Osteocyte (in vitro differentiated cells): ENCODE data around the gene CARD14. TPM values are rescaled to one million over a fixed set of nuclear protein-coding genes. Genes with fewer than 3 reads are reported as not detected.

Source experiments
- DNase-seq: peaks from one replicate; pipeline ENCODE4 v3.0.0; 2021; ENCODE audit warnings: mixed read lengths; ENCODE audit not compliant: unreplicated experiment; ENCODE audit errors: extremely low spot score
- H3K27ac Mint-ChIP-seq: one replicate; pipeline ENCODE4 v1.8.0; 2021; ENCODE audit warnings: mild to moderate bottlenecking, mixed read lengths; ENCODE audit not compliant: unreplicated experiment
- H3K27me3 Mint-ChIP-seq: one replicate; pipeline ENCODE4 v1.8.0; 2021; ENCODE audit warnings: mixed read lengths; ENCODE audit not compliant: unreplicated experiment
- H3K36me3 Mint-ChIP-seq: one replicate; pipeline ENCODE4 v1.8.0; 2021; ENCODE audit warnings: mixed read lengths; ENCODE audit not compliant: unreplicated experiment
- H3K4me1 Mint-ChIP-seq: one replicate; pipeline ENCODE4 v1.8.0; 2021; ENCODE audit warnings: mixed read lengths; ENCODE audit not compliant: unreplicated experiment
- H3K4me3 Mint-ChIP-seq: one replicate; pipeline ENCODE4 v1.8.0; 2021; ENCODE audit warnings: mild to moderate bottlenecking, moderate library complexity, mixed read lengths; ENCODE audit not compliant: unreplicated experiment
- H3K9me3 Mint-ChIP-seq: one replicate; pipeline ENCODE4 v1.8.0; 2021; ENCODE audit warnings: mixed read lengths; ENCODE audit not compliant: unreplicated experiment
- total RNA-seq: library from RNA; stranded (reverse); gene quantifications from 2 replicates; pipeline ENCODE4 v1.2.1, GENCODE V29; 2021
- TF ChIP-seq, protein P1 (sequence below): fragments of 200-600 bp; sonication (generic); IDR thresholded peaks from 2 replicates; pipeline ENCODE4 v1.5.0; 2021; ENCODE audit warnings: antibody characterized with exemption, mild to moderate bottlenecking, moderate library complexity

CARD14 gene
- total RNA-seq, 1 donor from 2014 or later, result 0.16 TPM

- H3K9me3 Mint-ChIP-seq, result no peaks in the 10 kb centered on the region
- H3K27ac Mint-ChIP-seq, result no peak overlapping the region
- peaks cover 16% of the 10 kb centered on the region for H3K27me3 Mint-ChIP-seq
- H3K36me3 Mint-ChIP-seq, result no peaks in the 10 kb centered on the region
- H3K4me3 Mint-ChIP-seq, result no peak overlapping the region
- TF ChIP-seq, protein P1, sequence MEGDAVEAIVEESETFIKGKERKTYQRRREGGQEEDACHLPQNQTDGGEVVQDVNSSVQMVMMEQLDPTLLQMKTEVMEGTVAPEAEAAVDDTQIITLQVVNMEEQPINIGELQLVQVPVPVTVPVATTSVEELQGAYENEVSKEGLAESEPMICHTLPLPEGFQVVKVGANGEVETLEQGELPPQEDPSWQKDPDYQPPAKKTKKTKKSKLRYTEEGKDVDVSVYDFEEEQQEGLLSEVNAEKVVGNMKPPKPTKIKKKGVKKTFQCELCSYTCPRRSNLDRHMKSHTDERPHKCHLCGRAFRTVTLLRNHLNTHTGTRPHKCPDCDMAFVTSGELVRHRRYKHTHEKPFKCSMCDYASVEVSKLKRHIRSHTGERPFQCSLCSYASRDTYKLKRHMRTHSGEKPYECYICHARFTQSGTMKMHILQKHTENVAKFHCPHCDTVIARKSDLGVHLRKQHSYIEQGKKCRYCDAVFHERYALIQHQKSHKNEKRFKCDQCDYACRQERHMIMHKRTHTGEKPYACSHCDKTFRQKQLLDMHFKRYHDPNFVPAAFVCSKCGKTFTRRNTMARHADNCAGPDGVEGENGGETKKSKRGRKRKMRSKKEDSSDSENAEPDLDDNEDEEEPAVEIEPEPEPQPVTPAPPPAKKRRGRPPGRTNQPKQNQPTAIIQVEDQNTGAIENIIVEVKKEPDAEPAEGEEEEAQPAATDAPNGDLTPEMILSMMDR, result no peak
- no peaks in the 10 kb centered on the region for H3K4me1 Mint-ChIP-seq
- DNase-seq, result no peak
These were observed 6.5 kb upstream of the CARD14 start for GRCh38 chr17:80163336-80163735.

GRCh38 chr17:80164185-80164584 is 5.6 kb upstream of the CARD14 start:
- Mint-ChIP-seq H3K36me3 (no peaks in the 10 kb centered on the region), H3K9me3 (no peaks in the 10 kb centered on the region), H3K4me3 (no peak overlapping the region), H3K4me1 (no peaks in the 10 kb centered on the region), H3K27ac (no peak overlapping the region), H3K27me3 (peaks cover 15% of the 10 kb centered on the region)
- no peak for DNase-seq
- TF ChIP-seq, protein P1, result no peak

DNA sequence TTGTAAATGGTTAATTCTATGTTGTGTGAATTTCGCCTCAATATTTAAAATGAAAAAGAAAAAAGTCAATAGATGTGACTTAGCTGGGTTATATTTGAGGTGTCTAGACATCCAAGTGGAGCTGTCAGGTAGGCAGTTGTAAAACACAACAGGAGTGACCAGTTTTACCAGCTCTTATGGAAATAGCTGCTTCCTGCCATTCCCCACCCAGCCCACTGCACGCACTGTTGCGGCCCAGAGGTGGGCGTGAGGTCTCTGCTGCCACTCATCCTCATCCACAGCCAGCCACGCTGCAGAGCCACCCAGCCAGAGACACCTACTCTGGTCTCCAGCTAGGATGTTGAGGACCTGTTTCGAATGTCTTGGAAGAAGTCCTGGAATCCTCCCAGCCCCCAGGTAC is 3.4 kb upstream of the CARD14 start:
- DNase-seq, result no peak
- Mint-ChIP-seq H3K4me3 (no peak overlapping the region), H3K27me3 (peaks cover 9% of the 10 kb centered on the region)

DNA sequence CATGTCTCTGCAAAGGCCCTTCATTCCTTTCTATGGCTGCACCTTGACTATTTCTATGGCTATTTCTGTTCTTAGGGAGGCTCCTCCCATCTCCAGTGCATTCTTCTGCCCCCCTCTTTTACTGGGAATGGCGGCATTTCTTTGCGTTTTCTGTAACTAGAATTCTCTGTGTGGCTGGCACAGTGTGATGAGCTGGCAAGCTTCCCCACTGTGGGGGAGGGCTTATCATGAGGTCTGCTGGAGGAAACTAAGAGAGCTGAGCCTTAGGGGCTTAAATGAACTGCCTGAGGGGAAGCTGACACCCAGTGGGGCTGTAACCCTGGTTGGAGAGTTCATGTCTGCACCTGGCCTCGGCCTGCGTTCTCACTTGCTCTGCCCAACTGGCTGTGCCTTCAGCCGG is 1.5 kb upstream of the CARD14 start:
- H3K4me3 Mint-ChIP-seq, result no peak overlapping the region
- no peaks in the 10 kb centered on the region for H3K9me3 Mint-ChIP-seq
- H3K36me3 Mint-ChIP-seq, result no peaks in the 10 kb centered on the region
- no peak for DNase-seq
- H3K4me1 Mint-ChIP-seq, result no peaks in the 10 kb centered on the region
- H3K27ac Mint-ChIP-seq, result no peak overlapping the region
- TF ChIP-seq, protein P1, result no peak
- H3K27me3 Mint-ChIP-seq, result peaks cover 13% of the 10 kb centered on the region

More for the DNA sequence above, 3.4 kb upstream of the CARD14 start:
- H3K9me3 Mint-ChIP-seq, result no peaks in the 10 kb centered on the region
- no peak overlapping the region for H3K27ac Mint-ChIP-seq
- TF ChIP-seq, protein P1, result no peak
- H3K36me3 Mint-ChIP-seq, result no peaks in the 10 kb centered on the region
- H3K4me1 Mint-ChIP-seq, result no peaks in the 10 kb centered on the region

DNA sequence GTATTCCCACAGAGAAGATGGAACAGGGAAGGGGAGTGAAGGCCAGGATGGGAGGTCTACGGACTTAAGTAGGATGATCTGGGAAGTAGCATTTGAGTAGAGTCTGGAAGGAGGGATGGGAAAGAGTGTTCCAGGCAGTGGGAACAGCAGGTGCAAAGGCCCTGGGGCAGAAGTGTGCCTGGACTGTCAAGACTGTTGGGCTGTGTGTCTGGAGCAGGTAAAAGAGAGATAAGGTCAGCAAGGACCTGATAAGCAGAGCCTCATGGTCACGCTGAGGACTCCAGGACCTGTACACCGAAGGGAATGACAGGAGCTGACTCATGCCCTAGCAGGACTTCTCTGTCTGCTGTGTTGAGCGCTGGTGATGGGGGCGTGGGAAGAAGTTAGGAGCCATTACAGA is 723 bp upstream of the CARD14 start:
- no peak for DNase-seq
- H3K27me3 Mint-ChIP-seq, result peaks cover 10% of the 10 kb centered on the region
- TF ChIP-seq, protein P1, result no peak
- H3K4me1 Mint-ChIP-seq, result no peaks in the 10 kb centered on the region
- H3K36me3 Mint-ChIP-seq, result no peaks in the 10 kb centered on the region
- H3K9me3 Mint-ChIP-seq, result no peaks in the 10 kb centered on the region
- no peak overlapping the region for H3K27ac Mint-ChIP-seq
- no peak overlapping the region for H3K4me3 Mint-ChIP-seq
